ENCODE measurements around the gene TRNAU1AP. TPM values are rescaled to one million over a fixed set of nuclear protein-coding genes. Genes with fewer than 3 reads are reported as not detected.

The TRNAU1AP gene
- total RNA-seq, 1 experiment from 2014 or later, result 43.0 TPM

DNA sequence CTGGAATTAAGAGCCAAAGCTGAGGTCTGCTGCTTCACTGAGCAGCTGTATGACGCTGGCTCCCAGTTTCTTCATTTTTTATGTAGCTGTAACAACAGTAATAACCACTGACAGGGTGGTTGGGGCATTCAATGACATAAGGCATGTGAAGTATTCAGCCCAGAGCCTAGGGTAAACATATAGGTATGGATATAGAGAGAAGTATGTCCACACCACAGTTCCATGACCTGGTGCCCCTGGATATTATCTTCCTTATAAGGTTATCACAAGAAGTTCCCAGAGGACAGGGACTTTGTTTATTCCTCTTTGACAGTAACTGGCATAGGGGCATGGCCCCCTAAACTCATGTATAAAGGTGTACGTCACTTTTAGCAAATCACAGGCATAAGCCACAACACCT, 53.9 kb downstream of the TRNAU1AP start:
- Histone ChIP-seq H3K4me1 (replicated peaks; ENCODE audit: insufficient read depth) (peaks cover 9% of the 10 kb centered on the region; the same call in 1 of the 2 replicates), H3K27ac (no peak overlapping the region), H3K27me3 (ENCODE audit: insufficient read depth, low read depth) (no peaks in the 10 kb centered on the region), H3F3A (ENCODE audit: insufficient read depth, low read depth) (peaks cover 5% of the 10 kb centered on the region), H2AFZ (no peak overlapping the region), H3K9me3 (ENCODE audit: insufficient read depth, low read depth) (no peaks in the 10 kb centered on the region), H3K9me2 (ENCODE audit: insufficient read depth) (no peaks in the 10 kb centered on the region), H3K4me3 (no peak overlapping the region), H3K36me3 (ENCODE audit: low read depth) (no peaks in the 10 kb centered on the region), H3K4me2 (no peak overlapping the region), H4K20me1 (ENCODE audit: insufficient read depth) (no peaks in the 10 kb centered on the region), H3K79me2 (ENCODE audit: low read depth) (no peaks in the 10 kb centered on the region)
- intact Hi-C loops (cut with micrococcal nuclease; ENCODE audit: unreplicated experiment), result no loop called here
- no peak for DNase-seq
- no peak for TF ChIP-seq EZH2 (IDR thresholded peaks at IDR 0.05; ENCODE audit: low read depth)
- TF ChIP-seq, protein P1, sequence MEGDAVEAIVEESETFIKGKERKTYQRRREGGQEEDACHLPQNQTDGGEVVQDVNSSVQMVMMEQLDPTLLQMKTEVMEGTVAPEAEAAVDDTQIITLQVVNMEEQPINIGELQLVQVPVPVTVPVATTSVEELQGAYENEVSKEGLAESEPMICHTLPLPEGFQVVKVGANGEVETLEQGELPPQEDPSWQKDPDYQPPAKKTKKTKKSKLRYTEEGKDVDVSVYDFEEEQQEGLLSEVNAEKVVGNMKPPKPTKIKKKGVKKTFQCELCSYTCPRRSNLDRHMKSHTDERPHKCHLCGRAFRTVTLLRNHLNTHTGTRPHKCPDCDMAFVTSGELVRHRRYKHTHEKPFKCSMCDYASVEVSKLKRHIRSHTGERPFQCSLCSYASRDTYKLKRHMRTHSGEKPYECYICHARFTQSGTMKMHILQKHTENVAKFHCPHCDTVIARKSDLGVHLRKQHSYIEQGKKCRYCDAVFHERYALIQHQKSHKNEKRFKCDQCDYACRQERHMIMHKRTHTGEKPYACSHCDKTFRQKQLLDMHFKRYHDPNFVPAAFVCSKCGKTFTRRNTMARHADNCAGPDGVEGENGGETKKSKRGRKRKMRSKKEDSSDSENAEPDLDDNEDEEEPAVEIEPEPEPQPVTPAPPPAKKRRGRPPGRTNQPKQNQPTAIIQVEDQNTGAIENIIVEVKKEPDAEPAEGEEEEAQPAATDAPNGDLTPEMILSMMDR (conservative IDR thresholded peaks at IDR 0.05), result no peak
- BruUV-seq (replicated peaks), result no TSS peak
- ChIA-PET POLR2A (ENCODE audit: unreplicated experiment) (interaction anchor here (0.6 kb wide), 1 partner anchor 68 kb away, joined by 5 read pairs; no protein-coding TSS in a partner anchor), CTCF (no interaction called here)

DNA sequence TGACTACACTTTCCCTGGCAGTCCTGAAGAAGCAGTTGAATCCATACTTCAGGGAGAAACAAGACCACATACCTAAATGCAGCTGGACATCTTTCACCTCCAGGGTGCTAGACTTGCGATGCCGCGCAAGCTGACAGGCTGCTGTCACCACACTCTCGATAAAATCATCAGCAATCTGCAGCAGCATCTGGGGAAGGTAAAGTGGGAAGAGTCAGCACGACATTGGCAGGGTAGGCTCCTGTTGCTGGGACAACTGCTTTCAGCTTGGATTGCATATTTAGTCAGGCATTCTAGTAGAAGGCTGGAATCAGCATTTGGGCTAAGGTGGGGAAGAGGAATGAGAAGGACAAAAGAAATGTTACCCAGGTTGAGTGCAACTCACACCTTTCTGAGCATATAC, 60.3 kb downstream of the TRNAU1AP start:
- DNase-seq, result no peak
- Histone ChIP-seq H3K79me2 (ENCODE audit: low read depth) (no peaks in the 10 kb centered on the region), H4K20me1 (ENCODE audit: insufficient read depth) (no peaks in the 10 kb centered on the region), H3K4me1 (replicated peaks; ENCODE audit: insufficient read depth) (no peaks in the 10 kb centered on the region), H3K36me3 (ENCODE audit: low read depth) (no peaks in the 10 kb centered on the region), H3K4me3 (no peak overlapping the region), H3K27ac (no peak overlapping the region), H3K9me2 (ENCODE audit: insufficient read depth) (no peaks in the 10 kb centered on the region), H3K27me3 (ENCODE audit: insufficient read depth, low read depth) (no peaks in the 10 kb centered on the region), H3K4me2 (no peak overlapping the region), H2AFZ (no peak overlapping the region), H3K9me3 (ENCODE audit: insufficient read depth, low read depth) (no peaks in the 10 kb centered on the region), H3F3A (ENCODE audit: insufficient read depth, low read depth) (no peaks in the 10 kb centered on the region)
- POLR2A ChIA-PET (ENCODE audit: unreplicated experiment), result no interaction called here
- TF ChIP-seq EZH2 (IDR thresholded peaks at IDR 0.05; ENCODE audit: low read depth), result no peak
- TF ChIP-seq, protein P1 (conservative IDR thresholded peaks at IDR 0.05), result no peak
- intact Hi-C loops (cut with micrococcal nuclease; ENCODE audit: unreplicated experiment), result no loop called here
- CTCF ChIA-PET, result no interaction called here
- no TSS peak for BruUV-seq (replicated peaks)

Other genes with a start within 250 kb of the TRNAU1AP start
- 18.9 and 21.9 TPM in 2 replicates for gene MED18, start 224.0 kb upstream of the TRNAU1AP start, total RNA-seq (2021)
- 33.2 and 45.1 TPM in 2 replicates for gene PHACTR4, start 183.3 kb upstream of the TRNAU1AP start, total RNA-seq (2021)
- 134 and 156 TPM in 2 replicates for gene RCC1, start 47.0 kb upstream of the TRNAU1AP start, total RNA-seq (2021)
- 7.6 and 13.2 TPM in 2 replicates for gene RAB42, start 39.2 kb downstream of the TRNAU1AP start, total RNA-seq (2021)
- 19.9 and 28.4 TPM in 2 replicates for gene TAF12, start 90.0 kb downstream of the TRNAU1AP start, total RNA-seq (2021)
- gene RNU11, start 95.5 kb downstream of the TRNAU1AP start, total RNA-seq (2021), result not detected in 2 replicates
- 8.9 and 9.7 TPM in 2 replicates for gene GMEB1, start 115.7 kb downstream of the TRNAU1AP start, total RNA-seq (2021)
- 46.4 and 63.4 TPM in 2 replicates for gene YTHDF2, start 183.9 kb downstream of the TRNAU1AP start, total RNA-seq (2021)

All from PC-9 (cell line).